ENCODE measurements around the gene OR5L1. TPM values are rescaled to one million over a fixed set of nuclear protein-coding genes. Genes with fewer than 3 reads are reported as not detected.

OR5L1 gene
- total RNA-seq, 1 donor from 2014 or later = not detected

GRCh38 chr11:55819330-55819729, 8.2 kb downstream of the OR5L1 start, which contains the start of gene OR5D18:
Gene OR5D18 (plus strand): TSS chr11:55819630. CDS start chr11:55819630, 0 bp downstream.
- DNase-seq = no peak
- Histone ChIP-seq H3K4me3 (no peak within 1 kb of the TSS), H3K27me3 (no peaks in the 10 kb centered on the region), H3K36me3 (no peaks in the 10 kb centered on the region), H3K27ac (no peak within 1 kb of the TSS), H3K9me3 (no peaks in the 10 kb centered on the region), H3K4me1 (no peaks in the 10 kb centered on the region)
- TF ChIP-seq, protein P1, sequence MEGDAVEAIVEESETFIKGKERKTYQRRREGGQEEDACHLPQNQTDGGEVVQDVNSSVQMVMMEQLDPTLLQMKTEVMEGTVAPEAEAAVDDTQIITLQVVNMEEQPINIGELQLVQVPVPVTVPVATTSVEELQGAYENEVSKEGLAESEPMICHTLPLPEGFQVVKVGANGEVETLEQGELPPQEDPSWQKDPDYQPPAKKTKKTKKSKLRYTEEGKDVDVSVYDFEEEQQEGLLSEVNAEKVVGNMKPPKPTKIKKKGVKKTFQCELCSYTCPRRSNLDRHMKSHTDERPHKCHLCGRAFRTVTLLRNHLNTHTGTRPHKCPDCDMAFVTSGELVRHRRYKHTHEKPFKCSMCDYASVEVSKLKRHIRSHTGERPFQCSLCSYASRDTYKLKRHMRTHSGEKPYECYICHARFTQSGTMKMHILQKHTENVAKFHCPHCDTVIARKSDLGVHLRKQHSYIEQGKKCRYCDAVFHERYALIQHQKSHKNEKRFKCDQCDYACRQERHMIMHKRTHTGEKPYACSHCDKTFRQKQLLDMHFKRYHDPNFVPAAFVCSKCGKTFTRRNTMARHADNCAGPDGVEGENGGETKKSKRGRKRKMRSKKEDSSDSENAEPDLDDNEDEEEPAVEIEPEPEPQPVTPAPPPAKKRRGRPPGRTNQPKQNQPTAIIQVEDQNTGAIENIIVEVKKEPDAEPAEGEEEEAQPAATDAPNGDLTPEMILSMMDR (IDR thresholded peaks at IDR 0.05) = no peak
- no peak for ATAC-seq
- intact Hi-C loops (cut with DNase I) = no loop called here

DNA sequence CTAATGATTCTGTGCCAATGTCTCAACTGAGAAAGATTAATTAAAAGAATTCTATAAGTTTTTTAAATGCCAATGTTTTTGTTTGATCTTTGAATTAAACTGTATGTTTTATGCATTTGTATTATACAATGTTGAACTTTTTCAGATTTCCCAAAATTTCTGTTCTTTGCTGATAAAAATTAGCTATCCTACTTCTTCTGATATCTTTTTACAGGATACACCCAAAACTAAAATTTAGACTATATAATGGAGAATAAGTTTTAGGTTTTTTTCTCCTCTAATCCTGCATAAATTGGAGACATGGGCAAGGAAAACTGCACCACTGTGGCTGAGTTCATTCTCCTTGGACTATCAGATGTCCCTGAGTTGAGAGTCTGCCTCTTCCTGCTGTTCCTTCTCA, 15.8 kb downstream of the OR5L1 start, which contains the start of gene OR5L2:
OR5L2 (plus strand) TSS at position 301 of the 400 bp plus-strand sequence; CDS start at position 301, 0 bp downstream.
- no peak for ATAC-seq

GRCh38 chr11:55838452-55838851, 27.3 kb downstream of the OR5L1 start, which contains the start of gene OR5D16:
Gene OR5D16 (plus strand): TSS chr11:55838752. CDS start chr11:55838752, 0 bp downstream.
- ATAC-seq (no peak), DNase-seq (no peak)
- no peak within 1 kb of the TSS for H3K27ac ChIP-seq
- no peaks in the 10 kb centered on the region for H3K27me3 ChIP-seq
- H3K4me3 ChIP-seq = no peak within 1 kb of the TSS
- intact Hi-C loops (cut with DNase I) = no loop called here
- H3K4me1 ChIP-seq = no peaks in the 10 kb centered on the region
- no peaks in the 10 kb centered on the region for H3K9me3 ChIP-seq
- H3K36me3 ChIP-seq = no peaks in the 10 kb centered on the region
- TF ChIP-seq, protein P1 (IDR thresholded peaks at IDR 0.05) = no peak

More for the DNA sequence above, 15.8 kb downstream of the OR5L1 start, which contains the start of gene OR5L2:
- no peaks in the 10 kb centered on the region for H3K4me1 ChIP-seq
- H3K27ac ChIP-seq = no peak within 1 kb of the TSS
- no peaks in the 10 kb centered on the region for H3K27me3 ChIP-seq
- H3K9me3 ChIP-seq = no peaks in the 10 kb centered on the region
- H3K36me3 ChIP-seq = no peaks in the 10 kb centered on the region
- H3K4me3 ChIP-seq = no peak within 1 kb of the TSS
- TF ChIP-seq, protein P1 (IDR thresholded peaks at IDR 0.05) = no peak
- DNase-seq = no peak
- intact Hi-C loops (cut with DNase I) = no loop called here

GRCh38 chr11:55847453-55847852, 36.3 kb downstream of the OR5L1 start:
- H3K4me1 ChIP-seq = no peaks in the 10 kb centered on the region
- DNase-seq (no peak), ATAC-seq (no peak)
- no peaks in the 10 kb centered on the region for H3K9me3 ChIP-seq
- no peaks in the 10 kb centered on the region for H3K36me3 ChIP-seq
- intact Hi-C loops (cut with DNase I) = no loop called here
- H3K27me3 ChIP-seq = no peaks in the 10 kb centered on the region
- no peak overlapping the region for H3K27ac ChIP-seq
- TF ChIP-seq, protein P1 (IDR thresholded peaks at IDR 0.05) = no peak
- H3K4me3 ChIP-seq = no peak overlapping the region

- DNase-seq (no peak), ATAC-seq (no peak)
- intact Hi-C loops (cut with DNase I) = no loop called here
- Histone ChIP-seq H3K4me3 (no peak overlapping the region), H3K9me3 (no peaks in the 10 kb centered on the region), H3K27ac (no peak overlapping the region), H3K4me1 (no peaks in the 10 kb centered on the region), H3K27me3 (no peaks in the 10 kb centered on the region), H3K36me3 (no peaks in the 10 kb centered on the region)
- TF ChIP-seq, protein P1 (IDR thresholded peaks at IDR 0.05) = no peak
Observed at GRCh38 chr11:55849037-55849436, 37.9 kb downstream of the OR5L1 start.

- no peak for ATAC-seq
- H3K27me3 ChIP-seq = no peaks in the 10 kb centered on the region
- intact Hi-C loops (cut with DNase I) = no loop called here
- no peak overlapping the region for H3K4me3 ChIP-seq
- H3K4me1 ChIP-seq = no peaks in the 10 kb centered on the region
- H3K27ac ChIP-seq = no peak overlapping the region
- DNase-seq = no peak
- no peaks in the 10 kb centered on the region for H3K9me3 ChIP-seq
- H3K36me3 ChIP-seq = no peaks in the 10 kb centered on the region
- TF ChIP-seq, protein P1 (IDR thresholded peaks at IDR 0.05) = no peak
Observed at GRCh38 chr11:55852141-55852540, 41.0 kb downstream of the OR5L1 start.

Data from upper lobe of right lung (tissue), 1 donor.